ENCODE data around the gene CDK5.

DNA sequence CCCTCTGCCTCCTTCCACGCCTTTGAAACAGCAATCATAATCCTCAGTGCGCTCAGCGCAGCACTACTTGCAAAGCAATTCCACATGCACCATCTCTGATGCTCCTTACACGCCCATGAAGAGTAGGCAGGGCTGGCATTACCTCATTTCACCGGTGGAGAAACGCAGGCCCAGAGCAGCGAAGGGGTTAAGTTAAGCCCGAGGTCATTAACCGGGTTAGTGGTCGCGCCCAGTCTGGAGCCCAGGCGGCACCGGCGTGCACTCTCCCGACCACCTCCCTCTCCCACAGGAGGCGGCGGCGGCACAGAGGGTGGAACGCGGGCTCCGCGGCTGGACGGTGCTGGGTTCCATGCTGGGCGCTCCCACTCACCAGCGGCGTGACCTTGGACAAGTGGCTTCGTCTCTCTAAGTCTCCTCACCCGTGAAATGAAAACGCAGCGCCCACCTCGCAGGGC, 22.4 kb upstream of the CDK5 start:
- no peak for TF ChIP-seq EZH2 (IDR thresholded peaks at IDR 0.05; ENCODE audit: low read length, missing control alignments)
- TF ChIP-seq, protein P1, sequence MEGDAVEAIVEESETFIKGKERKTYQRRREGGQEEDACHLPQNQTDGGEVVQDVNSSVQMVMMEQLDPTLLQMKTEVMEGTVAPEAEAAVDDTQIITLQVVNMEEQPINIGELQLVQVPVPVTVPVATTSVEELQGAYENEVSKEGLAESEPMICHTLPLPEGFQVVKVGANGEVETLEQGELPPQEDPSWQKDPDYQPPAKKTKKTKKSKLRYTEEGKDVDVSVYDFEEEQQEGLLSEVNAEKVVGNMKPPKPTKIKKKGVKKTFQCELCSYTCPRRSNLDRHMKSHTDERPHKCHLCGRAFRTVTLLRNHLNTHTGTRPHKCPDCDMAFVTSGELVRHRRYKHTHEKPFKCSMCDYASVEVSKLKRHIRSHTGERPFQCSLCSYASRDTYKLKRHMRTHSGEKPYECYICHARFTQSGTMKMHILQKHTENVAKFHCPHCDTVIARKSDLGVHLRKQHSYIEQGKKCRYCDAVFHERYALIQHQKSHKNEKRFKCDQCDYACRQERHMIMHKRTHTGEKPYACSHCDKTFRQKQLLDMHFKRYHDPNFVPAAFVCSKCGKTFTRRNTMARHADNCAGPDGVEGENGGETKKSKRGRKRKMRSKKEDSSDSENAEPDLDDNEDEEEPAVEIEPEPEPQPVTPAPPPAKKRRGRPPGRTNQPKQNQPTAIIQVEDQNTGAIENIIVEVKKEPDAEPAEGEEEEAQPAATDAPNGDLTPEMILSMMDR (conservative IDR thresholded peaks at IDR 0.05 in 1 of 2, IDR thresholded peaks at IDR 0.05 in 1 of 2; ENCODE audit: low read depth in 1 of 2, low read length in 2 of 2): no peak

Measured in fibroblast of lung (primary cell).